Keratinocyte (primary cell): ENCODE measurements around the gene SPG7. TPM values are rescaled to one million over a fixed set of nuclear protein-coding genes. Genes with fewer than 3 reads are reported as not detected.

ENCODE experiments used
- DNase-seq: peaks from one replicate; pipeline ENCODE4 v3.0.0-alpha.2; 2011; ENCODE audit warnings: low read depth, missing footprints, low spot score
- FAIRE-seq: peaks from 2 replicates; lab custom pipeline; 2011; peaks lifted over from hg19 to GRCh38; lab: Jason Lieb, UNC
- H2AFZ ChIP-seq: 2 replicates; pipeline ENCODE4 v1.6.0; 2012; ENCODE audit warnings: low read length, control low read depth, inconsistent platforms; ENCODE audit not compliant: control insufficient read depth
- H3K27ac ChIP-seq: 2 replicates; pipeline ENCODE4 v1.5.1; 2011; ENCODE audit warnings: low read length; ENCODE audit not compliant: control insufficient read depth, insufficient read depth
- H3K27me3 ChIP-seq: 3 replicates; pipeline ENCODE4 v1.6.0; 2011; ENCODE audit warnings: low read length; ENCODE audit not compliant: control insufficient read depth, insufficient read depth; ENCODE audit errors: extremely low read depth
- H3K36me3 ChIP-seq, 2 experiments: 2 replicates in 1 of 2; 3 replicates in 1 of 2; pipeline ENCODE4 v1.5.1; 2011; ENCODE audit warnings: low read length in 2 of 2, mild to moderate bottlenecking in 1 of 2; ENCODE audit not compliant: control insufficient read depth in 2 of 2, insufficient read depth in 2 of 2; ENCODE audit errors: extremely low read depth in 1 of 2
- H3K4me1 ChIP-seq: 3 replicates; pipeline ENCODE4 v1.5.1; 2011; ENCODE audit warnings: low read length; ENCODE audit not compliant: control insufficient read depth, insufficient read depth; ENCODE audit errors: extremely low read depth
- H3K4me2 ChIP-seq: 3 replicates; pipeline ENCODE4 v1.6.0; 2011; ENCODE audit warnings: low read depth, low read length; ENCODE audit not compliant: control insufficient read depth, insufficient read depth; ENCODE audit errors: extremely low read depth
- H3K4me3 ChIP-seq, 3 experiments: fragments of 200-600 bp in 1 of 3; sonication (generic) in 1 of 3; 2 replicates in 2 of 3; 3 replicates in 1 of 3; pipeline ENCODE4 v1.5.1; 2011 to 2016; ENCODE audit warnings: low read length in 3 of 3, mild to moderate bottlenecking in 3 of 3, control low read depth in 2 of 3, inconsistent platforms in 1 of 3, low read depth in 1 of 3, mixed read lengths in 1 of 3, mixed run types in 1 of 3, moderate library complexity in 1 of 3; ENCODE audit not compliant: control insufficient read depth in 2 of 3, insufficient read depth in 2 of 3; ENCODE audit errors: extremely low read depth in 1 of 3
- H3K79me2 ChIP-seq: 2 replicates; pipeline ENCODE4 v1.6.0; 2012; ENCODE audit warnings: low read length; ENCODE audit not compliant: control insufficient read depth, insufficient read depth
- H3K9ac ChIP-seq: 3 replicates; pipeline ENCODE4 v1.6.0; 2011; ENCODE audit warnings: low read length; ENCODE audit not compliant: control insufficient read depth, insufficient read depth; ENCODE audit errors: extremely low read depth
- H3K9me1 ChIP-seq: 3 replicates; pipeline ENCODE4 v1.6.0; 2011; ENCODE audit warnings: low read length; ENCODE audit not compliant: control insufficient read depth, insufficient read depth; ENCODE audit errors: extremely low read depth
- H3K9me3 ChIP-seq: 2 replicates; pipeline ENCODE4 v1.5.1; 2012; ENCODE audit warnings: low read depth, low read length; ENCODE audit not compliant: control insufficient read depth
- H4K20me1 ChIP-seq: 3 replicates; pipeline ENCODE4 v1.6.0; 2011; ENCODE audit warnings: low read length; ENCODE audit not compliant: control insufficient read depth, insufficient read depth; ENCODE audit errors: extremely low read depth
- EZH2 ChIP-seq: IDR thresholded peaks from one replicate; pipeline ENCODE4 v1.6.1; 2012; ENCODE audit warnings: inconsistent platforms, mild to moderate bottlenecking, low read length, moderate library complexity
- dilution Hi-C: fragments of 300-500 bp; cut with MboI; formaldehyde crosslinking; loops from one replicate; pipeline ENCODE4 v1.7.0; 2020; ENCODE audit warnings: low sequenced_read_pairs; ENCODE audit not compliant: extremely low pct_ligation_motif_present
- polyA plus RNA-seq, 5 experiments: library from polyadenylated mRNA; depleted of rRNA in 3 of 5; stranded (reverse) in 3 of 5; stranded (forward) in 1 of 5; unstranded in 1 of 5; fragments of >200 nt; gene quantifications; 1 replicate in 1 of 5; 2 replicates in 3 of 5; 3 replicates in 1 of 5; pipeline versions ENCODE4 v1.2.1 to v1.2.3, GENCODE V29; 2011 to 2012; ENCODE audit warnings: missing spikeins in 2 of 5, low read depth in 1 of 5, low replicate concordance in 1 of 5
- TF ChIP-seq, protein P1 (sequence below), 3 experiments: IDR thresholded peaks in 1 of 3; conservative IDR thresholded peaks in 1 of 3; optimal IDR thresholded peaks in 1 of 3; 2 replicates in 2 of 3; 3 replicates in 1 of 3; pipeline versions ENCODE3 to v1.5.1; 2011; ENCODE audit warnings: low read length in 3 of 3, mild to moderate bottlenecking in 3 of 3, moderate library complexity in 2 of 3, control low read depth in 1 of 3, inconsistent platforms in 1 of 3; ENCODE audit not compliant: insufficient read depth in 2 of 3; ENCODE audit errors: extremely low read depth in 1 of 3

Gene SPG7
- polyA plus RNA-seq, 1 donor (not counting 4 experiments of a cell fraction or from before 2014, with no cell fraction given), result 45.2 TPM

DNA sequence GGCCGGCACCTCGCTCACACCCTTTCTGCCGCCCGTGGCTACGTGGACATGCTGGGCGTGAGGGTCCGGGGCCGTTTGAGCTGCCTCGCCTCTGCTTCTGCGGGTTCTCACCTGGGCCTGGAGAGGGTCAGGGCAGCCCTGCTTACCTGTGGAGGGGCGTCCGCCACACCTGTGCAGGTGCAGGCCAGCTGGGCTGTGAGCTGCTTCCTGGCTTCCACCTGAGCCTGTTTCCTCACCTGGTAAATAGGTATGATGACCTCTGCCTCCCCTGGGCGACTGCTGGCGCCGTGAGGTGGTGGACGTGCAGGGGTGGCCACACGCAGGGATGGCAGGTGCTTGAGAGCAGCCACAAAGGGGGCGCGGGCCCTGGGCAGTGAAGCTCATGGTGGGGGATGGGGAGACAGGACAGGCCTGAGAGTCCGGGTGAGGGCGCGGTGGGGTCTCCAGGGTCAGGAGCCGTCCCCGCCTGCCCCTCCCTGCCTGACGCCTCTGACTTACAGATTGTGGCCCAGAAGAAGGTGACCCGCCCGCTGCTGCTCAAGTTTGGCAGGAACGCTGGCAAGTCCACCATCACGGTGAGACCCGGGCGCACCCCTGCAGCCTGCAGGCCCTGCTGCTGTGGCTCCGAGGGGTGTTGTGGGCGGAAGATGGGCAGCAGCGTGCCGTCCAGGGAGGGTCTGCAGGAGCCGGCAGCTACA, 75.1 kb downstream of the SPG7 start:
- dilution Hi-C loops, result no loop called here
- no peak for DNase-seq
- Histone ChIP-seq H3K79me2 (no peaks in the 10 kb centered on the region), H3K4me1 (peaks cover 23% of the 10 kb centered on the region), H3K4me3 (no peak overlapping the region), H3K9me3 (no peaks in the 10 kb centered on the region), H3K36me3 (peaks cover 0 to 2% of the 10 kb centered on the region in 2 experiments), H2AFZ (no peak overlapping the region), H3K27me3 (no peaks in the 10 kb centered on the region), H3K9ac (no peak overlapping the region), H3K9me1 (peaks cover 2% of the 10 kb centered on the region), H4K20me1 (no peaks in the 10 kb centered on the region), H3K27ac (no peak overlapping the region), H3K4me2 (no peak overlapping the region)
- no peak for TF ChIP-seq EZH2
- TF ChIP-seq, protein P1, sequence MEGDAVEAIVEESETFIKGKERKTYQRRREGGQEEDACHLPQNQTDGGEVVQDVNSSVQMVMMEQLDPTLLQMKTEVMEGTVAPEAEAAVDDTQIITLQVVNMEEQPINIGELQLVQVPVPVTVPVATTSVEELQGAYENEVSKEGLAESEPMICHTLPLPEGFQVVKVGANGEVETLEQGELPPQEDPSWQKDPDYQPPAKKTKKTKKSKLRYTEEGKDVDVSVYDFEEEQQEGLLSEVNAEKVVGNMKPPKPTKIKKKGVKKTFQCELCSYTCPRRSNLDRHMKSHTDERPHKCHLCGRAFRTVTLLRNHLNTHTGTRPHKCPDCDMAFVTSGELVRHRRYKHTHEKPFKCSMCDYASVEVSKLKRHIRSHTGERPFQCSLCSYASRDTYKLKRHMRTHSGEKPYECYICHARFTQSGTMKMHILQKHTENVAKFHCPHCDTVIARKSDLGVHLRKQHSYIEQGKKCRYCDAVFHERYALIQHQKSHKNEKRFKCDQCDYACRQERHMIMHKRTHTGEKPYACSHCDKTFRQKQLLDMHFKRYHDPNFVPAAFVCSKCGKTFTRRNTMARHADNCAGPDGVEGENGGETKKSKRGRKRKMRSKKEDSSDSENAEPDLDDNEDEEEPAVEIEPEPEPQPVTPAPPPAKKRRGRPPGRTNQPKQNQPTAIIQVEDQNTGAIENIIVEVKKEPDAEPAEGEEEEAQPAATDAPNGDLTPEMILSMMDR (optimal IDR thresholded peaks at IDR 0.05 in 1 of 3, IDR thresholded peaks at IDR 0.05 in 1 of 3, conservative IDR thresholded peaks at IDR 0.05 in 1 of 3; ENCODE audit: extremely low read depth in 1 of 3, insufficient read depth in 2 of 3, low read length in 3 of 3), result no peak
- FAIRE-seq, result no peak

DNA sequence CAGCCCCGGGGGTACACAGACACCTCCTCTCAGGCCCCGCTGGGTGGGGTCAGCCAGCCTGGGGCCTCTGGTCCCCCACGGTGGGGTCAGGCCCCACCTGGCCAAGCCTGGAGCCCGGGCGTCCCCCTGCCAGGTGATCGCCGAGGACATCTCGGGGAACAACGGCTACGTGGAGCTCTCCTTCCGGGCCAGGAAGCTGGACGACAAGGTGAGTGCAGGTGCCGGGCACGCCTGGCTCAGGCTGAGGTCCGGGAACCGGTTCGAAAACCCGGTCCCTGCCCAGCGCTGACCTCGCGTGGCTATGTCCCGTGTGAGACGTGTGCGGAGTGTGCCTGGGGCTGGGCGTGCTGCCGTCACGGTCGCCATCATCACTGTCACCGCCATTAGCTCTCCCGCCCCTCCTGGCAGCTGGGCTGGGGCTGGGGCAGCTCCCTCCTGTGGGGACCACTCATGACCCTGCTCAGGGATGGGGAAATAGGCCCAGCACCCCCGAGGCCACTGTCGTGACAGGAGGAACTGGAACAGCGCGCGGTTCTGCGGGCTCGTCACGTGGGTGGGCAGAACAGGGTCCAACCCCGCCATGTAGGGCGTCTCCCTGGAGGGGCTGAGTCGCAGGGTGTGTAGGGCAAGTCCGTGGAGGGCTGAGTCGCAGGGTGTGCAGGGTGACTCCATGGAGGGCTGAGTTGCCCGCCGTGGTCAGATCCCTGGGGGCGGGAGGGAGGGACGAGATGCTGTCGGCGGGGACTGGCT, 75.9 kb downstream of the SPG7 start:
- Histone ChIP-seq H3K4me2 (no peak overlapping the region), H3K27ac (no peak overlapping the region), H2AFZ (no peak overlapping the region), H3K9me3 (no peaks in the 10 kb centered on the region), H3K79me2 (no peaks in the 10 kb centered on the region), H3K9me1 (peaks cover 2% of the 10 kb centered on the region), H3K4me3 (no peak overlapping the region), H3K9ac (no peak overlapping the region), H3K27me3 (no peaks in the 10 kb centered on the region), H4K20me1 (no peaks in the 10 kb centered on the region), H3K4me1 (peaks cover 23% of the 10 kb centered on the region), H3K36me3 (peaks cover 0 to 2% of the 10 kb centered on the region in 2 experiments)
- DNase-seq, result no peak
- no peak for FAIRE-seq
- dilution Hi-C loops, result no loop called here
- TF ChIP-seq, protein P1 (optimal IDR thresholded peaks at IDR 0.05 in 1 of 3, IDR thresholded peaks at IDR 0.05 in 1 of 3, conservative IDR thresholded peaks at IDR 0.05 in 1 of 3; ENCODE audit: extremely low read depth in 1 of 3, insufficient read depth in 2 of 3, low read length in 3 of 3), result no peak
- no peak for TF ChIP-seq EZH2
